Choroid plexus epithelial cell (primary cell): ENCODE measurements around the gene COA5.

ENCODE experiments used
- DNase-seq: peaks from one replicate; pipeline ENCODE4 v3.0.0-alpha.2; 2010; ENCODE audit warnings: low read depth
- H3K4me3 ChIP-seq: 2 replicates; pipeline ENCODE4 v1.5.1; 2011; ENCODE audit warnings: low read depth, mild to moderate bottlenecking, control low read depth, low read length, moderate library complexity
- TF ChIP-seq, protein P1 (sequence below): conservative IDR thresholded peaks from 2 replicates; pipeline ENCODE4 v1.5.1; 2011; ENCODE audit warnings: low read depth, mild to moderate bottlenecking, control low read depth, inconsistent platforms, low read length, moderate library complexity

COA5 gene

DNA sequence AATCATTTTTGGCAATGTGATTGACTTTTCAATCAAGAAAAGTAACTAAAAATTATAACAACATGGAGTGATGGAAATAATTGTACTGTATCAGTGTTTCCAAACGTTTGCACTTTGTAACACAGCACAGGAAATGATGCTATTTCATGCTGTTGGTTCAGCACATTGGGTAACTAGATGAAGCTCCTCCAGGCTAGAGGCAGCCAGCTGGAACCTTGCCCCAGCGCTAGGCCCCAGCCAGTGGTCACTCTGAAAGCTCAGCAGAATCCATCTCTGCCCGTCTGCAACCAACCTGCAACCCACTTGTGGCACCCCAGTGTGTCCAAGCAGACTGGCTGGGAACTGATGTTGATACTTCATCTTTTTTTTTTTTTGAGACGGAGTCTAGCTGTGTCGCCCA is 15.3 kb upstream of the COA5 start:
- H3K4me3 ChIP-seq: no peak overlapping the region
- TF ChIP-seq, protein P1, sequence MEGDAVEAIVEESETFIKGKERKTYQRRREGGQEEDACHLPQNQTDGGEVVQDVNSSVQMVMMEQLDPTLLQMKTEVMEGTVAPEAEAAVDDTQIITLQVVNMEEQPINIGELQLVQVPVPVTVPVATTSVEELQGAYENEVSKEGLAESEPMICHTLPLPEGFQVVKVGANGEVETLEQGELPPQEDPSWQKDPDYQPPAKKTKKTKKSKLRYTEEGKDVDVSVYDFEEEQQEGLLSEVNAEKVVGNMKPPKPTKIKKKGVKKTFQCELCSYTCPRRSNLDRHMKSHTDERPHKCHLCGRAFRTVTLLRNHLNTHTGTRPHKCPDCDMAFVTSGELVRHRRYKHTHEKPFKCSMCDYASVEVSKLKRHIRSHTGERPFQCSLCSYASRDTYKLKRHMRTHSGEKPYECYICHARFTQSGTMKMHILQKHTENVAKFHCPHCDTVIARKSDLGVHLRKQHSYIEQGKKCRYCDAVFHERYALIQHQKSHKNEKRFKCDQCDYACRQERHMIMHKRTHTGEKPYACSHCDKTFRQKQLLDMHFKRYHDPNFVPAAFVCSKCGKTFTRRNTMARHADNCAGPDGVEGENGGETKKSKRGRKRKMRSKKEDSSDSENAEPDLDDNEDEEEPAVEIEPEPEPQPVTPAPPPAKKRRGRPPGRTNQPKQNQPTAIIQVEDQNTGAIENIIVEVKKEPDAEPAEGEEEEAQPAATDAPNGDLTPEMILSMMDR: no peak
- DNase-seq: peak; percentile 76

DNA sequence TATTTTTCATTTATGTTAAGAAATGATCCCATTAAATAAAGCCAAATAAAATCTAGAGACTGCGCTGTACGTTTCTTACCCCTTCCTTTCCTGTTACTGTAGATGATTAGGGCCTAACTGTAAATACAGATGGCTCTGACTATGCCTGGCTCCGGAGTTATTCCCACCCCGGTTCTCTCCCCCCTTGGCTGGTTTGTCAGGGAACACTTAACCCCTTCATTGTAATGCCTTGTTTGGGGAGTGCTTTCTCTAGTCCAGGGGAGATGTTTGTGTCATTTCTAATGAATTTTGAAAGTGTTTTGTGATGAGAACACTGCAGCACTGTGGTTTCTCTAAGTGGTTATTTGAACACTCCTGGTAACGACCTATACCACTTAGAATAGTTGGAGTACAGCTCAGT is 8.8 kb upstream of the COA5 start:
- DNase-seq: no peak
- H3K4me3 ChIP-seq: no peak overlapping the region
- TF ChIP-seq, protein P1: no peak

DNA sequence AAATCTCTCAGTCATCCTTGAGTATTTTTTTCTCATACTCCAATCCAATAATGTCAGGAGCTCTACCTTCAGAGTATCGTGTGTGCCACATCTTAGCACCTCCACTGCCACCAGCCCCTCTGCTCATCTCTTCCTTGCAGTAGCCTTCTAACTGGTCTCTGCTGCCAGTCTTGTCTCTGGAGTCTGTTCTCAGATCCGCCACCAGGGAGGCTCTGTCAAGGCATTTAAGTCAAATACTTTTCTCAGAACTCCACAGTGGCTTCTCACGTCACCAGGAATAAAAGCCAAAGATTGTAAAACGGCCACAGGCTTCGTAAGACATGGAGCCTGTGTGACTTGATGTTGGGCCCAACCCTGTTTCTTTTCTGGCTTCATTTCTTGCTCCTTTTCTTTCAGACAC is 7.2 kb upstream of the COA5 start:
- no peak for DNase-seq
- H3K4me3 ChIP-seq: no peak overlapping the region
- TF ChIP-seq, protein P1: peak; percentile 39

DNA sequence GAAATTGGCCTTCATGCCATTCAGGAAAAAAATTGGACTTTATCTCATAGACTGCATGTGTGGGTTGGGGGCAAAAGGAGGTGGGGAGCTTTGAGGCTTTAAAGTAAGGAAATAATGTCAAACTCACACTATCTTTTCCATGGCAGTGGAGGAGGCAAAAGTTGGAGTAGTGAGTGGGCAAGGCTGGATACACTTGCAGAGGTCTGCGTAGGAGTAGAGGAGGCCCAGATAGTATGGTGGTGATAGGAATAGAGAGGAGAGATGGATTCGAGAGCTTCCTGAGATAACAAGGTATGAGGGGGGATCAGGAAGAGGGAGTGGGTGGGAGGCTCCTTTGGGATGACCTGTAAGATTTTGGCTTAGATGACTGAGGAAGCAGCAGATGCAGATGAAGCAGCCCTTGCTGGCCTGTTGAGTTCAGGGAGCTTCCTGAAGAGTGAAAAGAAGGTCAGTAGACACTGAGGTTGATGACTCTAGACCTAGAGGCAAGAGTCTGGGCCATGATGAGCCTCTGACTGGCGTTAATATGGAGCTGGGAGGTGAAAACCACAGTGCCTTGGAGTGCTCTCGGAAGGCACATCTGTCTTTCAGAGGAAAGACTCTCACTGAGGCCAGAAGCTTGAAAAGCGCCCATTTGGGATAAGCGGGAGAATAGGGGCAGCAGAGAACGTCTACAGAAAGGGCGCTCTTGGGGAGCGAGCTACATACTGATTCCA is 5.9 kb upstream of the COA5 start:
- no peak for DNase-seq
- TF ChIP-seq, protein P1: no peak
- H3K4me3 ChIP-seq: no peak overlapping the region

DNA sequence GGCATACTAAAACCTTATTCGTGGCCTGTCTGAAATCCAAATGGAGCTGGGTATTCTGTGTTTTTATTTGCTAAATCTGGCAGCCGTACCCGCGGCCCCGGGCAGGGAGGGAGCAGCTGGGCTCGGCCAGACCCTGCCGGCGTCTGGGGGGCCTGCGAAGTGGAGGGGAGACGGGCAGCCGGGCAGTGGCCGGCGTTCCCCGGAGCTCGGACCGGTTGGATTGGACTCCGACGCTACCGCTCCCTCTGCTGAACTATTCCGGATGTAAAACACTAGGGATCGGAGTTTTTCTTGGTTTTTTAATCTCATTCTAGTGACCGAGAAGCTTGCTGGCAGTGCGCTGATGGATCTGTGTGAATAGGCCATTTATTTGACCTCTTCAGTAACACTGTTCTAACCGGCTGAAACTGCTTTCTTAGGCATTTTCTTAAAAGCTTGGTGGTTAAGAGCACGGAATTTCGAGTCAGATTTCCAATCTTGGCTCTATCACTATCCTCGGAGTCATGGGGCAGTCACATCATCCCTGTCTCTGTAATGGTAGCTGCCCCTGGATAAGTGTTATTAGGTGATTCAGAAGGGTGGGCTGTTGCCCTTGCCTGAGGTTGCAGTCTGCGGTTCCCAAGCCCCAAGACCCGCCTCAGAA is 771 bp upstream of the COA5 start:
- TF ChIP-seq, protein P1: no peak
- peak; percentile 68 for DNase-seq
- peak overlapping the region; percentile 94 for H3K4me3 ChIP-seq

DNA sequence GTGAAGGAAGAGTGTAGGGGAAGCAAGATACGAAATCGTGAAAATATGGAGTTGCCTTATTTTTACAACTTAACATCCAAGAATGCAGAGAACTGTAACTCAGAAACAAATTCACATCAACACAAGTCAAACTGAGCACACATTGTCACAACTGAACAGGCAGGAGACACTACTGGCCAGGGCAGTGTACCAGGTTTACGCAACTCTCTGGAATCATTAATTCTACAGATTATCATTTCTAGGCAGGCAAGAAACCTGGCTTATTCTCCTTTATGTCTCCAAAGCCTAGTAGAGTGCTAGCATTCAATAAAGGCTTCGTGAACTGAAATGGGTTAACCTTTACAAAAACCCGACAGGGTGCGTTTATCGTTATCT is 584 bp downstream of the COA5 start:
- peak; percentile 23 for DNase-seq
- peak overlapping the region; percentile 94 for H3K4me3 ChIP-seq
- TF ChIP-seq, protein P1: no peak

DNA sequence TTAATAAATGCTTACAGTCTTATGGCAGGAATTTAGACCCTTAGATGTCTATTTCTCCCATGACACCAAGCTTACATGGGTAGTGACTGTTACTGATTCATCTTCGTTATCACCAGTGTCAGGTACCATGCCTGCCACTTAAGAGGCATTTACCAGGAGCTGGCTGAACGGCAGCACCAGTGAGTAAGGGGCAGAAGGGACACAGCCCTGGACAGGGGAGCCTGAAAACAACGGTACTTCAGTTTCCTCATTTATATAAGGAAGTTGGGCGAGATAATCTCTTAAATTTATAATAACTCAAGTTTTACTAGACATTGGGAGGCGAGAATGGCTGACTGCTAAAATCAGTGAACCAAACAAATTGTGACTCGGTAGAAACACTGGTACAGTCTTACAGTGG is 1.2 kb downstream of the COA5 start:
- TF ChIP-seq, protein P1: no peak
- H3K4me3 ChIP-seq: peak overlapping the region; percentile 94
- no peak for DNase-seq
